SH-SY5Y (cell line): ENCODE results near the gene ANKRD31.

Experiments used
- GATA2 ChIP-seq: IDR thresholded peaks from 2 replicates; pipeline ENCODE4 v1.6.1; 2011; ENCODE audit warnings: mild to moderate bottlenecking, low read depth, low read length
- GATA3 ChIP-seq: IDR thresholded peaks from 2 replicates; pipeline ENCODE4 v1.6.1; 2011; ENCODE audit warnings: low read depth, mild to moderate bottlenecking, low read length, moderate library complexity

- no peak for TF ChIP-seq GATA2
- no peak for TF ChIP-seq GATA3
Observed at GRCh38 chr5:75242067-75242466, 5.4 kb upstream of the ANKRD31 start.
